GM21360 (cell line): ENCODE data around the gene BCL2L15.
"Not testable (repeated sequence)": the region's sequence is repeated elsewhere in the genome, so short reads cannot be mapped to it uniquely, and the experiment has no call there.

Experiments used
- ATAC-seq: cut with Tn5 transposase; IDR thresholded peaks from one replicate; pipeline ENCODE4 v1.9.1; 2021; ENCODE audit warnings: mild to moderate bottlenecking, moderate library complexity; ENCODE audit not compliant: unreplicated experiment

The BCL2L15 gene

DNA sequence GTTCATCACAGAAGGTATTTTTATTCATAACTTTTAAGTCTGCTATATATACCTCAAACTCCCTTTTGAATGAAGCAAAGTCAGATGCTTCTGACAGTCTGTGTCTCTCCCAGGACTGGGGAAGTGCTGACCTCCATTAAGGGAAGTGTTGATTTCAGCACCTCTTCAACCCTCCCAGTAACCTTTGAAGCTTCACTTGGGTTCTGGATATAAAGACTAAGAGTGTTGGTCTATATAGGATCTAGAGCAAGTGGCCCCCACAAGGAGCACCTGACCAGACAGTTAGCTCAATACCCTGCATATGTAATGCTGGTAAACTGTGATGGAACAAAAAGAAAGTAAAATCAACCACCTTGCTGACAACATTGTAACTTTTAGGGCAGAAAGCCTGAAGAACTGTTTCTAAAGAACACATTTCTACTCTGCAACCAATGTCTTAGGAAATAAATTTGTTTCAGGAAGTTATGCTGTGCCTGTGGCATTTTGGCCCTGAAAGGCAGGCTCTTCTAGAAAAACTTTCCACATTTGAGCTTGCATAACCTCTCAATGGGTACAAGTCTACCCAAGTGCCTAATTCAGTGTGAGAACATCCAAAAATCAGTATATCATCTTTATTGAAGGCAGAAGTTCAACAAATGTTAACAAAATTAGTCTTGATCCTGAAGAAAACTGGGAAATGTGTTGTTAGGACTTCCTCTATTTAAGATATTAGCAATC lies 15.0 kb downstream of the BCL2L15 start:
- ATAC-seq = peak; percentile 12

DNA sequence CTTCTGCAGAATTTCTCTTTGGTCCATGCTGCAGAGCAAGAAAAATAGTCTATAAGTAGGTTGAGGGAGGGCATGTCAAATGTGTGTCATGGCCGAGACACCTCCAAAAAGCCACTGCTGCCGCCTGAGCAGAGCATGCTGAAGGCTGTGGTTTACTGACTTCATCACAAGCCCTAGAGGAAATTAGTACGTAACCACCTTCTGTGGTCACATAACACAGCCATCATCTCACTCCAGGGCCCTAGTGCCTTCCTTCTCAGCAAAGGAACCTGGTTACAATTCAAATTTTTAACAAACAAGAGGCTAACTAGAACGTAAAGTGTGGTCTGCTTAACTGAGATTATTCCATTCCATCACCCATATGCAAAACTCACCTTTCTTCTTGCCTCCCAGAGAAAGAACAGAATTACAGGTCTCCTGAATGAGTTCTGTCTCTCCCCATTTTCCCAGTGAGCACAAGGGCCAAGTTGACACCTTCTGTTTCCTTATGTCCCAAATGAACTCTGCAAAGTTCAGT lies 15.7 kb downstream of the BCL2L15 start, which contains the start of gene PTPN22:
Gene PTPN22 (minus strand): TSS at position 116 of the 517 bp plus-strand sequence.
- peak; percentile 89 for ATAC-seq

DNA sequence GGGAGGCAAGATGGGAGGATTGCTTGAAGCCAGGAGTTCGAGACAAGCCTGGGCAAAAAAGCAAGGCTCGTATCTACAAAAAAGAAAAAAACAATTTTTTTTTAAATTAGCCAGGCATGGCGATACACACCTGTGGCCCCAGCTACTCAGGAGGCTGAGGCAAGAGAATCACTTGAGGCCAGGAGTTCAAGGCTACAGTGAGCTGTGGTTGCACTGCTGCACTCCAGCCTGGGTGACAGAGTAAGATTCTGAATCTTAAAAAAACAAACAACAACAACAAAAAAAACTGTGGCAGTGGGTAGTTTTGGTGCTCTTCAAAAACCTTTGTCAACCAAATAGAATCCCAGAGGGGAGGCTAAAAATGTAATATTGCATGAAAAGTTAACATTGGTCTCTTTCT lies 16.6 kb downstream of the BCL2L15 start:
- no peak for ATAC-seq

DNA sequence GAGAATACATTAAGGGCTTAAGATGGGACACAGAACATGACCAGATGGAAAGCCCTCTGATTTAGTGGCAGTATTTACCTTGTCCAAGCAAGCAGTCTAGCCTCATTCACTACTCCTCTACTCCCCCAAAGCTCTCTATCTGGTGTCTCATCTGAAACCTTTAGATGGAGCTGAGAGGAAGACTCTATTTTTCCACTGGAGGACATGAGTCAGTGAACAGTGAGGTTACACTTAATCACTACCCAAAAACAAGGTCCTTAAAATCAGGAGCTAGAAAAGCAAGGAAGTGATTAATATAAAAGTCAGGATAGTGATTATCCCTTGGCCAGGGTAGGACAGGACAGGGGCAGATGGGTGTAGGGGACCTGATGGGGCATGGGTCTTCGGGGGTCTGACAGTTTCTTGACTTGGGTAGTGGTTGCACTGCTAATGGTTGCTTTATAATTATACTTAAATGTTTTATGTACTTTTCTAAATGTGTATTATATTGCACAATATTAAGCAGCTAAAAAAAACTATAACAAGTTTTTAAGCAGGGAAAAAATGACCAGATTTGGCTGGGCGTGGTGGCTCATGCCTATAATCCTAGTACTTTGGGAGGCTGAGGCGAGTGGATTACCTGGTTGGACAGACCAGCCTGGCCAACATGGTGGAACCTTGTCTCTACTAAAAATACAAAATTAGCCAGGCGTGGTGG lies 18.8 kb downstream of the BCL2L15 start:
- ATAC-seq = no peak

DNA sequence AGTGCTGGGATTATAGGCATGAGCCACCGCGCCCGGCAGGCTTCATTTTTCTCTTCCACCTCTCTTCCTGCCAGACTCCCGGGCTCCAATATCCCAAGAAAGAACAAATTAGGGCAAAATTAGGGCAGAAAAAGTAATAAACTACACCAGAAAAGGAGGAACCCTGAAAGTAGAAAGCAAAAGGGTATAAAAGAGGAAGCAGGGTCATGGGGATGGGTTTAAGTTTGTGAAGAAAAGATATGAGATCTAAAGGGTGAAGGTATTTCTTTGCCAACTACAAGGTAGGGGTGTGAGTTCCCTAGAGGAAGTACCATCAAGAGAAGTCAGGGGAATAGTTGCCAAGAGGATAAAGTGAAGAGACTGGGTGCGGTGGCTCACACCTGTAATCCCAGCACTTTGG lies 25.7 kb downstream of the BCL2L15 start:
- ATAC-seq = no peak

DNA sequence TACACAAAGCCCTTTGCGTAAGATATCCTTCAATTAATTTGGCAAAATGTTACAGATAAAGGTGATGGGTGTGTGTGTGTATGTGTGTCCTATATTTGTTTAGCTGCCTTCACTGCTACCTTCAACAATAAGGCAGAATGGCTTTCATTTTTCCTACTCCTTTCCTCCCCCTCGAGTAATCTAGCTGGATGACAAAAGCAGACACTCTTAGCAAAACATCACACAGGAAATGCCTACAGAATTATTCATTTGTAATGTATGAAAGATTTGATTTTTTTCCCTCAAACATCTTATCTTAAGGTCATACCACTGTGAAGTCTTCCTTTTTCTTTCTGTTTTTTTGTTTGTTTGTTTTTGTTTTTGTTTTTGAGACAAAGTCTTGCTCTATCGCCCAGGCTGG lies 26.5 kb downstream of the BCL2L15 start:
- ATAC-seq = no peak

DNA sequence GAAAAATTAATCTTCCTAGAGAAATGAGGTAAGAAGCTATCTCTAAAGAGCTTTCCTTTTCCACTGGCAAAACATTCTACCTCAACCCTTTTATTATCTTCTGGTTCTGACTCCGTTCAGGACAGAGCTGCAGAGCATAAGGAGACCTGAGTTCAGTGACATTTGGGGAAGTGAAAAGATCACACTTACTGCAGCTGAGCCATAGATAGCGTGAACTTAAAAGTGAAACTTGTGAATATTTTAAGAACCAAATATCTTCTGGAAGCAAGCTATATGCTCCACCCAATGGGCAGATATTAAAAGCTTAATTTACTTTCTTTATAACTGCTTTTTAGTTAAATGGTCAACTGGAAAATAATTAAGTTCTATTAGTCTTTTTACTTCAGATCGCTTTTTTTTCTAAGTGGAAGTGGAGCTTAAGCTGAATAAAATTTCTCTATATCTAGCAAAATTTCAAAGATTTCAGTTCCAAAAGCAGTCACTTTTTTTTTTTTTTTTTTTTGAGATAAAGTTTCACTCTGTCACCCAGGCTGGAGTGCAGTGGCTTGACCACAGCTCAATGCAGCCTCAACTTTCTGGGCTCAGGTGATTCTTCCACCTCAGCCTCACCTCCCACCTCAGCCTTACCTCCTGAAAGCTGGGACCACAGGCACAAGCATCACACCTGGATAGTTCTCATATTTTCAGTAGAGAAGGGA lies 27.8 kb downstream of the BCL2L15 start:
- peak; percentile 82 for ATAC-seq

DNA sequence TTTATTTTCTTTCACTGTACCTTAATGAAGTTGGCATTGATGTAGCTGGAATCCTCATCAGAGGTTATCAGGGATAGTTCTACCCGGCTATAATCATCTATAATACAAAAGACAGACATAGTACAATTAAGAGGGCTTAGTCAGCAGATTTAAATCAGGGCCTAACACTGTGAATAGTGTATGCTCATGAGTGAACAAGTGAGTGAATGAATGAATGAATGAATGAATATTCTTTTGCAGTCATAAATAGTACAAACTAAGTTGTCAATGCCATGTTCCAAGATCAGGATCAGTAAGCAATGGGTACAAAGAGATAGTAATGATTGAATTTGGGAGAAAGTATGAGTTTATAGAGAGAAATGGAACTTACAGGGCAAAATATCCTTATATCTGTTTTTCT lies 28.4 kb downstream of the BCL2L15 start:
- ATAC-seq = no peak

DNA sequence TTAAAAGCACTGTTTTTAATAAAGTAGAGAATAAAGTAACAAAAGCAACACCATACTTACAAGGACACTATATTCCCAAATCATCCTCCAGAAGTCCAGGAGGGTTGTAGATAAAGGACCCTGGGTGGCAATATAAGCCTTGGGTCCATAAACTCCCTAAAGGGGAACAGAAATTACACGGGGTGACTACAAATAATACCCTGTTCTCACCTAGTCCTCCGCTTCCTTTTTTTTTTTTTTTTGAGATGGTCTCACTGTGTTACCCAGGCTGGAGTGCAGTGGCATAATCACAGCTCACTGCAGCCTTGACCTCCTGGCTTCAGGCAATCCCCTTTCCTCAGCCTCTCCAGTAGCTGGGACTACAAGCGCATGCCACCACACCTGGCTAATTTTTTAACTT lies 29.0 kb downstream of the BCL2L15 start:
- no peak for ATAC-seq

DNA sequence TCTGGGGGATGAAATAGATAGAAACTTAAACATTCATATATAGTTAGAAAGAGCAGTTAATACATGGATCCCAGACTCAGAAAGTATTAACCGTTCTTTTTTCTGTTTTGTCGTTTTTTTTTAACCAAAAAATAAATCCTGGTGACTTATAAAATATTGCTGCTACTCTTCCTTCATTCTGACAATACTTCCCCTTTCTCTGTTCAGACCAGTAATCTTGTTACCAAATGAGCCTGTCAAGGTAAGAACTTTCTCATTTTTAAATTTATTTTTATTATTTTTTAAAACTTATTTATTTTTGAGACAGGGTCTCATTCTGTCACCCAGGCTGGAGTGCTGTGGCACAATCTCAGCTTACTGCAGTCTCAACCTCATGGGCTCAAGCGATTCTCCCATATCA lies 29.6 kb downstream of the BCL2L15 start:
- ATAC-seq = no peak

DNA sequence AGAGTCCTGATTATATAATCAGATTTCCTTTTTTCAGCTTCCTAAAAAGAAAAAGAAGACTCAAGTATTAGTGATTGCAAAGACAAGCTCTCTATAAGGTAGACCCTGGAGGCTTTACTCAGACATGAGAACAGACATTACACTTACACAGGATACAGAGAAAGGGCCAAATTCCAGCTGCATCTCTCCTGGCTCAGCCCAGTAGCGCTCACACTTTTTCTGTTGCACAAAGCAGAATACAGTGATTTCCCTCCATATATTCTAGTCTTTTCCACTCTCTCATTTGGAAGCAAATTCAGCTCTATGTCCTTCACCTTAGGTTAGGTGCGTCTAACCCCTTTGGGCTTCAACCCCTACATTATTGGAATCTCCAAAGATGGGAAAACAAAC lies 31.0 kb downstream of the BCL2L15 start:
- no peak for ATAC-seq

DNA sequence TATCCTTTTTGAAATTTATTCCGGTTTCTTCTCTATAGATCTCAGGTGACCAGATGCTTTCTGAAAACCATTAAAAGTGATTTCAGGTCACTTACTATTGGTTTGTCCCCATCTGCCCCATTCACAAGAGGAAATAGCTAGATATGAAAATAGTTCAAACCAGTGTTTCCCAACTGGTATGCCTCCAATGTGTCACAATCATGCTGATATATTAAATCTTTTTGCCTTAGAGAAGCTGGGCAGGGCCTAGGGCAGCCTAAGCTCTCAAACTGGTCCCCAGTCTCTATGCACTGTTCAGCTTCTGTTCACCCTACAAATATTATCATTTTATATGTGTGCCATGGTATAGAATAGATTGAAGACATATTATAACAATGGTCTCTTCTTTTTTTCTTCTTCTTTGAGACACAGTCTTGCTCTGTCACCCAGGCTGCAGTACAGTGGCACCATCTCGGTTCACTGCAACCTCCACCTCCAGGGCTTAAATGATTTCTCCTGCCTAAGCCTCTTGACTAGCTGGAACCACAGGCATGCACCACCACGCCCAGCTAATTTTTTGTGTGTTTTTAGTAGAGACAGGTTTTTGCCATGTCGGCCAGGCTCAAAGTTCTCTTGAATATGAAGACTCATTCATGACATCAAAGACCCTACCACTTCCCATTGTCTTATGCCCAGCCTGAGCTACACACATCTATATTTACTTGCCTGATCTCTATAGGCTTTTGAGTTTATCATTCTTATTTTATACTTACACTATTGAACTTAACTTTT lies 31.6 kb downstream of the BCL2L15 start:
- no peak for ATAC-seq

DNA sequence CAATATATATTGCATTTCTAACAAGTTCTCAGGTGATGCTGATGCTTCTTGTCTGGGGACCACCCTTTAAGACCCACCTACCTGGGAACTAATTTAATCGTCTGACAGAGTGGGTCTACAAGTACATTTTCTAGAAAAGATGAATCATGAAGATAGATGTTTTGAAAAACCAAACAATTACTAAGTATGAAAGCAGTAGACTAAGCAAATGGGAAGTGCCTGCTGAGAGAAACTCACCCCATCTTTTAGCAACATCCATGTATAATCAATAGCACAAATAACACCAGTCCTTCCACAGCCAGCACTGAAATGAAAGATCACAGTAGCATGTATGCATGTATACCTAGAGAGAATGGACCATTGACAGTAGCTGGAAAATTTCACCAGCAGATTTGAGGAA lies 33.1 kb downstream of the BCL2L15 start:
- ATAC-seq = no peak

DNA sequence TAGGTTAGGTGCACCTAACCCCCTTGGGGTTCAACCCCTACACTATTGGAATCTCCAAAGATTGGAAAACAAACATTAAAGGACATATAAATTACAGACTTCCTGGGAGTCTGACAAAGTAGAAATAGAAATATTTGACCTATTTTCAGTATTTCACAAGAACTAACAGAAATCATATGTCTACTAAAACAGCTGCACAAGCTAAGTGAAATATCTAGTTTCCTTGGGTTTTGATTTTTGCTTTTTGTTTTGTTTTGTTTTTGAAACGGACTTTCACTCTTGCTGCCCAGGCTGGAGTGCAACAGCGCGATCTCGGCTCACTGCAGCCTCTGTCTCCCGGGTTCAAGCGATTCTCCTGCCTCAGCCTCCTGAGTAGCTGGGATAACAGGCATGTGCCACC lies 34.7 kb downstream of the BCL2L15 start:
- ATAC-seq = not testable (repeated sequence)

DNA sequence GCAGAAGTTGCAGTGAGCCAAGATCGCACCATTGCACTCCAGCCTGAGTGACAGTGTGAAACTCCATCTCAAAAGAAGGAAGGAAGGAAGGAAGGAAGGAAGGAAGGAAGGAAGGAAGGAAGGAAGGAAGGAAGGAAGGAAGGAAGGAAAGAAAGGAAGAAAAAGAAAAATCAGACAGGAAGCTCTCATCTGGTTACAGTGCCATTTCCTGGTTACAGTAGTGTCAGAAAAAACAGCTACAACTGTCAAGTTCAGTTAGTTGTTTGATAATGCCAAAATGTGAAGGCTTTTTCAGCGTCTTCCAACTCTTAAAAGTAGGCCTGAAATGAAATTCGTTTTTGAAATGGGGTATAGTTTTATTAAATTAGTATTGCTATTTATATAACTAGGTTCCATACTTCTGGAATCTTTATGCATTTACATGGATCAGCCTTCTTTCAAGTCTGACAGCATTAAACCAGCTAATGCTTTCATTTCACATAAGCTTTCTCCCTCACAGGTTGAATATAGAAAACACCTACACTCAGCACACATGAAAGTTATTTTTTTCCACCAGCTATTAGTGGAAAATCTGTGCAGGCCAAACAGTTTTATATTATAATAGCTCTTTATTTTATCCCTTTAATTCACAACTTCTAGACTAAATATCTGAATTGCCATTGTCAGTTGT lies 37.1 kb downstream of the BCL2L15 start:
- ATAC-seq = no peak

DNA sequence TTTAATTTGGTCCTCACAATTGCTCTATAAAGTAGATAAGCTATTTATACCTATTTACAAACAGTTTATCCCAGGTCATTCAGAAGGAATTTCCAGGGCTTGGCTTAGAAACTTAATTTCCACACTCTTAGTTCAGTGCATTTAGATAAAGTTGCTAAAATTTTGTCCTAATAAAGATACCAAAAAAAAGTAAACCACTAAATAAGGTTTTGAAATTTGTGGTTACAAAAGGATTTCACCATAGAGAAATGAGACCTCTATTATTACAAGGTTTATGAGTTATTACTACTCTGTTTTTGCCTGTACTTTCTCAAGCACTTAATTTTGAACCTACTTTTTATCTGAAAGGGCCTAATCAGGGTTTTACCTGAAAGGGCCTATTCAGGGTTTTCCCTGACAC lies 38.3 kb downstream of the BCL2L15 start:
- ATAC-seq = no peak

DNA sequence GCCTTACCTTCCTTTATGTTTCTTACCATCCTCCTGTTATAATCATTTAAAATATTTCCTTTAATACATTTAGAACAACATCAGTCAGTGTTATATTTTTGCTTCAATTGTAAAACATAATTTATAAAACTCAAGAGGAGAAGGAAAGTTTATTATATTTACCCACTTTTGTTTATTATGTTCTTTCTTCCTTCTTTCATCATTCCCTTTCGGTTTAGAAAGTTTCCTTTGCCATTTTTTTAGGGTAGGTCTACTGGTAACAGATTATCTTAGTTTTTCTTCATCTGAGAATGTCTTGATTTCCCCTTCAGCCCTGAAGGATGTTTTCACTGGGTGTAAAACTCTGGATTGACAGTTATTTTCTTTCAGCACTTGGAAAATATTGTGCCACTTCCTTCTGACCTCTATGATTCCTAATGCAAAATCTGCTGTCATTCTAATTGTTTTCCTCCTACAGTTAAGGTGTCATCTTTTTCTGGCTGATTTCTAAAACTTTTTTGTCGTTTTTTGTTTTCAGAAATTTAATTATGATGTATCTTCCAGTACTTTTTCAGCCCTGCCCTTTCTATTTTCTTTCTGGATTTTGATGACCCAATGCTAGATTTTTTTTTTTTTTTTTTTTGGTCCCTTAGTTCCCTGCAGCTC lies 40.9 kb downstream of the BCL2L15 start:
- ATAC-seq = no peak

DNA sequence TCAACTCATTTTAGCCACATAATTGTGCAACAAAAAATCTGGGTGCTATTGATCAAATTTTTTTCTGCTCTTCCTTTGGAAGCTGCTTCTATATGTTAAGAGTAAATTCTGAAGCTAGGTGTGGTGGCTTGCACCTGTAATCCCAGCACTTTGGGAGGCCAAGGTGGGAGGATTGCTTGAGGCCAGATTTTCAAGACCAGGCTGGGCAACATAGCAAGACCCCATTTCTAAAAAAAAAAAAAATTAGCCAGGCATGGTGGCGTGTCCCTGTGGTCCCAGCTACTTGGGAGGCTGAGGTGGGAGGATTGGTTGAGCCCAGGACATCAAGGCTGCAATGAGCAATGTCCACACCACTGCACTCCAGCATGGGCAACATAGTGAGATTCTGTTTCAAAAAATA lies 50.8 kb downstream of the BCL2L15 start:
- ATAC-seq = no peak

DNA sequence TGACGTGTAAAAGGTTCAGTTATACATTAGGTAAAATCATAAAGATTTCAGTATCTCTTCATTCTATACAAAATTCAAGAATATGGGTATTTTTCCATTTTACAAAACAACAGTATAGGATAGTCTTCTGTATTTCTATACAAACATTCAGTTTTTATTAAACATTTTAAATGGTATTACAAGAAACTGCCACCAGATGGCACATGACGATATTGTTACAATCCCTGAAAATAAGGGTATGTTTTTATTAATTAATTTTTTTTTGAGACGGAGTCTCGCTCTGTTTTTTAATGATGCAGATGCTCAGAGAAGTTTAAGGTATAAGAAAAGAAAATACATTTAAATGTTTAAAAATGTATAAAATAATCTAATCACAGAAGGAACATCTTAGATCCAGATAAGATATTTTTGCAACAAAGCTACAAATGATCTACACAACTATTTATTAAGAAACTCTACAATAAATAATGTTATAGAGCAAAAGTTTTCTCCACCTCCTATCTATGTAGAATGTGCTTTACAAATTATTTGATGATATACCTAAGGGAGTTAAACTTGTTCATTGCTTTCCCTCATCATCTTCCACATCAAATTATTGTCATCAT lies 51.6 kb downstream of the BCL2L15 start:
- ATAC-seq = no peak

DNA sequence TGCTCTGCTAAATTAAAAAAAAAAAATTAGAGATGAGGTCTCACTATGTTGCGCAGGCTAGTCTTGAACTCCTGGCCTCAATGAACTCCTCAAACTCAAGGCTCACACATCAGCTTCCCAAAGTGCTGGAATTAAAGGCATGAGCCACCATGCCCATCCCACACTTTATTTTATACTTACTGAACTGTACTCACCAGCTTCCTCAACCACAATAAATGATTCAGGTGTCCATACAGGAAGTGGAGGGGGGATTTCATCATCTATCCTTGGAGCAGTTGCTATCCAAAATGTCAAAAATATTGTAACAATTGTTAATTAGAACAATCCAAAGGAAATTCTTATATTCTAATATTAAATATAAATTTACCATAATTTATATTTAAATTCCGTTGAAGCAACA lies 52.7 kb downstream of the BCL2L15 start:
- ATAC-seq = no peak
